ENCODE results near the gene RALY.

DNA sequence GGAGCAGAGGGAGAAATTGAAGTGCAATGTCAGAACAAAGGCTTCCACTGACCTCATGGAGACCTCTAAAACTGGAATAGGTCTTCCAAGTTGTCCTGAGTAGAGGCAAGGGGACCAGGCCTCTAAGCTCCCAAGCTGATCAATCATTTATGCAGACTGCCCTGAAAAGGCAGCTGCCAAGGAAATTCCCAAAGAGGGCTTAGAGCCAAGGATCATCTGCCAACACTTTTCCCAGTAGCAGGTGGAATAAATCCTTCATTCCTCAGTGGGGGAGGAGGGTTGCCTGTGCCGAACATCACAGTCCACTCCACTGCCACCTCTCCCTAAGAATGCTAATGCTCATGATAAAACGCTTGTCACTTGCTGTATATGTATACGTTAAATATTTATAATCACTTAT is 29.3 kb upstream of the RALY start:
- TF ChIP-seq, protein P1, sequence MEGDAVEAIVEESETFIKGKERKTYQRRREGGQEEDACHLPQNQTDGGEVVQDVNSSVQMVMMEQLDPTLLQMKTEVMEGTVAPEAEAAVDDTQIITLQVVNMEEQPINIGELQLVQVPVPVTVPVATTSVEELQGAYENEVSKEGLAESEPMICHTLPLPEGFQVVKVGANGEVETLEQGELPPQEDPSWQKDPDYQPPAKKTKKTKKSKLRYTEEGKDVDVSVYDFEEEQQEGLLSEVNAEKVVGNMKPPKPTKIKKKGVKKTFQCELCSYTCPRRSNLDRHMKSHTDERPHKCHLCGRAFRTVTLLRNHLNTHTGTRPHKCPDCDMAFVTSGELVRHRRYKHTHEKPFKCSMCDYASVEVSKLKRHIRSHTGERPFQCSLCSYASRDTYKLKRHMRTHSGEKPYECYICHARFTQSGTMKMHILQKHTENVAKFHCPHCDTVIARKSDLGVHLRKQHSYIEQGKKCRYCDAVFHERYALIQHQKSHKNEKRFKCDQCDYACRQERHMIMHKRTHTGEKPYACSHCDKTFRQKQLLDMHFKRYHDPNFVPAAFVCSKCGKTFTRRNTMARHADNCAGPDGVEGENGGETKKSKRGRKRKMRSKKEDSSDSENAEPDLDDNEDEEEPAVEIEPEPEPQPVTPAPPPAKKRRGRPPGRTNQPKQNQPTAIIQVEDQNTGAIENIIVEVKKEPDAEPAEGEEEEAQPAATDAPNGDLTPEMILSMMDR (IDR thresholded peaks at IDR 0.05) = no peak
- no peak for TF ChIP-seq POLR2A (IDR thresholded peaks at IDR 0.05)

Measured in body of pancreas (tissue), 4 donors.